Natural killer cell (primary cell): ENCODE measurements around the gene EPHA4. TPM values are rescaled to one million over a fixed set of nuclear protein-coding genes. Genes with fewer than 3 reads are reported as not detected.

Experiments
- ATAC-seq, 3 donors: fragments of 150-1000 bp in 2 of 3; fragments of 200-7000 bp in 1 of 3; cut with Tn5 transposase; 1 replicate in 1 of 3; 2 replicates in 2 of 3; pipeline ENCODE4 v1.10.0; 2021; ENCODE audit warnings: mild to moderate bottlenecking in 2 of 3, moderate library complexity in 2 of 3
- DNase-seq, 2 donors: peaks; one replicate each; pipeline versions ENCODE4 v3.0.0 to v3.0.0-alpha.2; 2013 to 2021; ENCODE audit warnings: mixed read lengths in 1 of 2
- H3K27ac ChIP-seq: one replicate; pipeline ENCODE4 v1.5.1; 2013; ENCODE audit warnings: mild to moderate bottlenecking, low read length
- H3K27me3 ChIP-seq: one replicate; pipeline ENCODE4 v1.6.1; 2013; ENCODE audit warnings: low read length; ENCODE audit not compliant: control insufficient read depth, insufficient read depth
- H3K36me3 ChIP-seq: one replicate; pipeline ENCODE4 v1.6.1; 2013; ENCODE audit warnings: low read length; ENCODE audit not compliant: control insufficient read depth, insufficient read depth
- H3K4me1 ChIP-seq: one replicate; pipeline ENCODE4 v1.6.1; 2013; ENCODE audit warnings: low read length; ENCODE audit not compliant: control insufficient read depth, insufficient read depth
- H3K4me3 ChIP-seq: one replicate; pipeline ENCODE4 v1.5.1; 2013; ENCODE audit warnings: low read length
- H3K9me3 ChIP-seq: one replicate; pipeline ENCODE4 v1.6.1; 2013; ENCODE audit warnings: low read length; ENCODE audit not compliant: control insufficient read depth, insufficient read depth
- H3K27ac Mint-ChIP-seq, 2 donors: one replicate each; pipeline ENCODE4 v1.8.0; 2022; ENCODE audit warnings: mild to moderate bottlenecking in 2 of 2, mixed read lengths in 2 of 2, moderate library complexity in 1 of 2
- H3K27me3 Mint-ChIP-seq, 2 donors: one replicate each; pipeline ENCODE4 v1.8.0; 2022; ENCODE audit warnings: low read depth in 2 of 2, mixed read lengths in 2 of 2
- H3K36me3 Mint-ChIP-seq: one replicate; pipeline ENCODE4 v1.8.0; 2022; ENCODE audit warnings: mixed read lengths
- H3K4me1 Mint-ChIP-seq, 2 donors: one replicate each; pipeline ENCODE4 v1.8.0; 2022; ENCODE audit warnings: mixed read lengths in 2 of 2
- H3K4me3 Mint-ChIP-seq: one replicate; pipeline ENCODE4 v1.8.0; 2022; ENCODE audit warnings: mild to moderate bottlenecking, moderate library complexity, mixed read lengths
- H3K9me3 Mint-ChIP-seq, 2 donors: one replicate each; pipeline ENCODE4 v1.8.0; 2022; ENCODE audit warnings: mixed read lengths in 2 of 2
- CTCF ChIP-seq: fragments of 200-600 bp; IDR thresholded peaks from one replicate; pipeline ENCODE4 v1.8.0; 2022; ENCODE audit warnings: antibody characterized with exemption
- whole genome bisulfite sequencing: methylation state at CpG from one replicate; pipeline ENCODE4 v1.1.7; 2013; ENCODE audit warnings: missing lambda C conversion rate; ENCODE audit not compliant: insufficient coverage; 5-methylcytosine and 5-hydroxymethylcytosine counted together
- intact Hi-C: fragments of 100-400 bp; cut with micrococcal nuclease; formaldehyde crosslinking; loops from one replicate; pipeline ENCODE4 v1.14.2; 2022
- total RNA-seq, 4 donors: library from RNA; stranded (reverse); fragments of 120-200 nt in 1 of 4; gene quantifications; one replicate each; pipeline versions ENCODE4 v1.2.3 to v1.2.4, GENCODE V29; 2013 to 2022

Gene EPHA4
- total RNA-seq, 3 donors from 2014 or later (not counting 1 experiment from before 2014, with no cell fraction given) = 27.2 to 48.6 (median 44.7) TPM

DNA sequence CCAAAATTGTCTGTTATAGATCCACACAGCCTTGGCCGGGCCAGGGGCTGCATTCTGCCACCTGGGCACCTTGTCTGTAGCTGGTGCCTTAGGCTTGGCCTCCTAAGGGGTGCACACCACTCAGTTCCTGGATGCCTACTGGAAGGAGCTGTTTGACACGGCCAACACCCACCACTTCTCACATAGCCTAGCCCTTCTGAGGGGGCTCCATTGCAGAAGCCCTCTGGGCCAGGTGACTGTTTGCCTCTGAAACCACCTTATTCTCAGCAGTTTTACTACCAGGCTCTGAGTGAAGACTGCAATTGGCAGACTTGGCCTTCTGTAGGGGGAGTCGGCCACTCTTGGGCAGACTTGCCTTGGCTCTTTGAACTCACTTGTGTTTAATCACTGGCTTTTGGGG is 39.5 kb downstream of the EPHA4 start:
- no peak for ATAC-seq
- H3K4me1 ChIP-seq = peaks cover 18% of the 10 kb centered on the region
- Mint-ChIP-seq H3K27ac (no peak overlapping the region), H3K4me3 (no peak overlapping the region), H3K9me3 (no peaks in the 10 kb centered on the region), H3K36me3 (no peaks in the 10 kb centered on the region), H3K27me3 (no peaks in the 10 kb centered on the region), H3K4me1 (peaks cover 35% of the 10 kb centered on the region in 2 donors)
- TF ChIP-seq CTCF = no peak
- WGBS = 95% methylated on average over 3 of the region's 3 CpGs
- no peak overlapping the region for H3K27ac ChIP-seq
- H3K36me3 ChIP-seq = no peaks in the 10 kb centered on the region
- intact Hi-C loops = loop anchor here (5.0 kb wide), 1 partner anchor 40 kb away; the partner anchor contains the start of gene EPHA4
- no peak overlapping the region for H3K4me3 ChIP-seq
- H3K9me3 ChIP-seq = no peaks in the 10 kb centered on the region
- no peak for DNase-seq
- no peaks in the 10 kb centered on the region for H3K27me3 ChIP-seq

- Histone ChIP-seq H3K9me3 (no peaks in the 10 kb centered on the region), H3K27me3 (no peaks in the 10 kb centered on the region), H3K36me3 (no peaks in the 10 kb centered on the region), H3K4me3 (no peak overlapping the region), H3K27ac (peak overlapping the region; percentile 81), H3K4me1 (peaks cover 34% of the 10 kb centered on the region)
- Mint-ChIP-seq H3K4me3 (peak overlapping the region; percentile 90), H3K4me1 (peaks cover 43 to 49% of the 10 kb centered on the region in 2 donors), H3K9me3 (no peaks in the 10 kb centered on the region), H3K27ac (peak overlapping the region; percentile 87 to 92), H3K27me3 (no peaks in the 10 kb centered on the region), H3K36me3 (no peaks in the 10 kb centered on the region)
- ATAC-seq (no peak), DNase-seq (no peak)
- no peak for TF ChIP-seq CTCF
- intact Hi-C loops = loop anchor here (5.0 kb wide), 1 partner anchor 42 kb away; the partner anchor contains the start of gene EPHA4
- WGBS = 83% methylated on average over 2 of the region's 2 CpGs
These were observed 41.5 kb downstream of the EPHA4 start for GRCh38 chr2:221530653-221531037.

DNA sequence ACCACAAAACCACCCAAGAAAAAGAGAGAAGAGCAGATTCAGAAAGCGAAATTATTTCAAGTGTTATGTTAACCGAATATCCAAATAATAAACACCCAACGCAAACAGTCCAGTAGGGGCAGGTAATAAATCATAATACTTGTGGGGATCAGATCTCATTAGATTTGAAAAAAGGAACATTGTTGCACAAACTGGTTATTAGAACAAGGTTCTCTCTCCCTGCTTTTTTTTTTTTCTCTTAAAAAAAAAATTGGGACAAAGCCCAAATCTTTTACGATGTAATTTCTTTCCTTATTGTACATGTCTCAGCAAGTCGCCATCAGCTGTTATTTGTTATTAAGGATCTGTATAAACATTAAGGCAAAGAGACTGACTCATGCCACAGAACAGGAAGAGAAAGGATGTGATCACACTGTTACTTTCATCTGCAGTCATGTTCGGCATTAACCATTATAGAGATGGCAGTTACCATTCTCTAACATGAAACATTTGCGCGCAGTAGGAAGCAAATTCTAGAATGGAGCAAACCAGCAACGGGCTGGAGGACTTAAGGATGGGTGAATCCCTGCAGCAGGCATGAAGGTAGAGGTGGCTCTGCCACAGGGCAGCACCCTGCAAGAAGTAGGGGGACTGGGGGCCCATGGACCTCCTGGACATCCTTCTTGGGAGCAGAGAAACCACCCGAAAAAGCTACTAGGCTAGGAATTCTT is 42.0 kb downstream of the EPHA4 start:
- peaks cover 43 to 49% of the 10 kb centered on the region in 2 donors for H3K4me1 Mint-ChIP-seq
- H3K27me3 Mint-ChIP-seq = no peaks in the 10 kb centered on the region
- Histone ChIP-seq H3K4me1 (peaks cover 34% of the 10 kb centered on the region), H3K9me3 (no peaks in the 10 kb centered on the region), H3K27ac (peak overlapping the region; percentile 81), H3K36me3 (no peaks in the 10 kb centered on the region), H3K4me3 (no peak overlapping the region), H3K27me3 (no peaks in the 10 kb centered on the region)
- ATAC-seq (peak; percentile 63 to 76 (median 67)), DNase-seq (peak in 1 of 2 donors; percentile 54)
- TF ChIP-seq CTCF = no peak
- H3K36me3 Mint-ChIP-seq = no peaks in the 10 kb centered on the region
- WGBS = 60% methylated on average over 6 of the region's 10 CpGs
- H3K4me3 Mint-ChIP-seq = peak overlapping the region; percentile 90
- intact Hi-C loops = loop anchor here (1.0 to 5.0 kb wide), 2 partner anchors 12 to 42 kb away; partner anchors contain the start of gene EPHA4
- H3K9me3 Mint-ChIP-seq = no peaks in the 10 kb centered on the region
- peak overlapping the region; percentile 87 to 92 for H3K27ac Mint-ChIP-seq
